ENCODE data around the gene CELF2.

CELF2 gene

DNA sequence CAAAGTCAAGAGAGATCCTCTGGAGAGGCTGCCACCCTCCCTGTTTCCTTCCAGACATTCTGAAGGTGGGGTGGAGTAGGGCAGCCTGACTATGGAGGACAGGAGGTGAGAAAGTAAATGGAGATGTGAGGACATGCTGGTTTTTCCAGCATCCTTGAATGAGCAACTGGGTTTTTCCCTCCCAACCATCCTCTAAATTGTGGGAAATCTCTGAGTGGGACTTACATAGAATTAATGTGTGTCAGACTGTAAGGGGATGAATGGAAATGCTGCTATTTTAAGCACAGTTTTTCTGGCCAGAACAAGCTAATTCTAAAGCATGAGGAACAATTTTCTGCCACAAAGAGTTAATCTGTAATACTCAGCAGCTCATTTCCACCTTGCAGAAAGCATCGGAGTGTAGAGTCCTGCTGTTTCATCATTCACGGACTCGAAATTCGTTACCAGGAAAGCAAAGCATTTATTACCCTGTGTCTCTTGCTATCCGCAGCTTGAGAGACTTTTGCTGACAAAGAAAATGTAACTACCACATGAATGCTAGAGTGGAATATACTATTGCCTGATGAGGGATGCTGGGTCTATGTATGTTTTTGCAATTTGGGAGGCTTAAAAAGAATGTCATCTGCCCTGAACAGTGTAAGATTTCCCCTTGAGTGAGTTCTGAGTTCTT lies 213.0 kb downstream of the CELF2 start:
- DNase-seq = no peak

DNA sequence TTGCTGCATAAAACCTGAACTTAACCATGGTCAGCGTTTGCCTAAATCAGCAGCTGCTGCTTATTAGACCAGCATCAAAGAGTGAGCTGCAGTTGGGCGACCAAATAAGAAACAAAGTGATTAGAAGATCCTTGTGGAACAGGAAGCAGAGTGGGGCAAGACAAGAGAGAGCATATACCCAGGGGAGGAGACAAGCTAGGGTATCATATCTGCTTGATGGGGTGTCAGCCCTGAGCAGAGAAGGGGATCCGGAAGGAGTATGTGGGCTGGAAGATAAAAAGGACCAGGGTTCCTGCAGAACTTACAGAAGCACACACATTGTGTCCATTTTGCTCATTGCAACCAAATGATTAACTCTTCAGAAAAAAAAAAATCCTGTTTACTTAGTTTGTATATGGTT lies 213.6 kb downstream of the CELF2 start:
- DNase-seq = no peak

DNA sequence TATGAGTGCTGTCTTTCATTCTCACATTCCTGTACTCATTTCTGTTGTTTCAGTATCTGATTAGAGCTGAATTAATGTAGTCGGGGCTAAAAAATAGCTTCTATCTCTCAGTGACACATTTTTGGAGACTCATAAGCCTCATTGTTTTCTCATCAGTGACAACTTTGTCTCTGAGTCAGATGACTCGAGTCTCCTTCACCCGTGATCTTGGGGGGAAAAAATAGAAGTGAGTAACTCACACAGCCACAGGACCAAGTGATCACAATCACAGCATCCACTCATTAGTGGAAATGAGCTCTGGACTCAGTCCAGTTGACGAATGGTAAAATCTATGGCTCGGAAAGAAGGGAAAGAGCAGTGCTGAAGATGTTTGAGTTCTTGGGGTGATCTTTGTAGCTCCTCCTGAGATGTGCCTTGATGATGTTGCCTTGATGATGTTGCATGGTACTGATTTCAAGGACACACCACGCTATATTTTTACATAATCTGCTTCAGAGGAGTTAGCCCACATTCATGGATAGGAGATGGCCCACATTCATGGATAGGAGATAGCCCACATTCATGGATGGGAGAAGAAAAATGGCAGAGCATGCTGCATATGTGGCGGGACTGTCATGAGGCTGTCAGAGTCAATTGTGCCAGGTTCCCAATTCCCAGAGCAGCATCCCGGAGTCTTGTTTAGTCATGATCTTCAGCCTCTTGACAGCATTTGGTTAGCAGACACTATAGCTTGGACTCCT lies 214.7 kb downstream of the CELF2 start:
- DNase-seq = no peak

DNA sequence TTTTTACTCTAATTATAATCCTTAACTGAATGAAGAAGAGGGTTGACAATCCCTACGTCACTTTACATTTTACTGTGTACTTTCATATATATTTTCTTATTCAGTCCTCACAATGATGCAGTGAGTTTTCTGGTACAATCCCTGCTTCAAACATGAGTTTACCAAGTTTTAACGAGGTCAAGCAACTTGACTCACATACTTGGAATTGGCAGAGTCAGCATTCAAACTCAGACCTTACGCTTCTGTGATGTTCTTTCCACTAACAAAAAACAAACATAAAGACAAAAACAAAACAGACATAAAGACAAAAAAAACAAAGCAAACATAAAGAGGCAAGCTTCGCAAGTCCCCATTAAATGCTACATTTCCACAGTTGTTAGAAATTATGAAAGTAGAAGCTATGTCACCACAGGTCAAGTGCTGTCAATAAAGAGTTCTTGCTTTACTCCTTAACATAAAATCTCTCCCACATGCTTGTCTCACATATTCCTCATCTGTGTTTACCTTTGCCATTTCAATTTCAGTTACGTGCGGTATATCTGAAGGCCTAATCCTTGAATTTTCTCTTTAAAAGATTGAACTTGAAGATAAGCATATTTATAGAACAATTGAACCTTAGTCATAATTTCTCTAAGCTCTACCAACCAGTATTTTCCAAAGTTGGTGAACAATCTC lies 217.3 kb downstream of the CELF2 start:
- DNase-seq = no peak

DNA sequence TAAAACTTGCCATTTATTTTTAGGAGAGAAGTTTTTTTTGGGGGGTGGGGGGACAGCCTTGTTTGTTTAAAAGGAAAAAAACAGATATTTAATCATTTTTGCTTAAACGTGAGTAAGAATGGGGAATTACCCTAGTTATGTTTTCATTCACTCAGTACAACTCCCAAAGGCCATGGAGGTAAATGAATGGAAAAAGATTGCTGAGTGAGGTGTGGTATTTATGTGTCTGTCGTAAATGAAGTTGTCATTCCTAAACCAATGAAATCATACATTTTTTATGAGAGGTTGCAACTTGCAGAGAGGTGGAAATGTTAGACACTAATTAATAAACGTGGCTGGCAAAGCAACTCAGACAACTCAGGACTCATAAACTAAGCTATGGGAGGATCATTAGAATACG lies 218.1 kb downstream of the CELF2 start:
- DNase-seq = no peak

DNA sequence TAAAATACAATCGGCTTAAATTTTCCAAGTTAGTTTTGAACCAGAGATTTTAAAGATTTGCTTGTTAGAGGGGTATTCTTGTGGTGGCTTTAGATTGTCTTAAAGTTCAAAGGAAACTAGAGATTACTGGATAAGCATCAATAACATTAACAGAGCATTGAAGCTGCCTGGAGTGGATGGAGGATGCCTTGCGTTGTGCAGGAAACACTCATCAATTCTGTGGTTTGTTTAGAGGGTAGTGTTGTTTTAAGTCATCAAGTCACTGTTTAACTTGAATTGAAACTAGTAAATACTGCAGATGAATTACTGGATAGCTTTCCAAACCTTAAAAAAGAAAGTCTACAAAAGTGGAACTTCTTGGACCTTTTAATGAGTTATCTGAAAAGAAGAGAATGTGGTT lies 218.6 kb downstream of the CELF2 start:
- no peak for DNase-seq

DNA sequence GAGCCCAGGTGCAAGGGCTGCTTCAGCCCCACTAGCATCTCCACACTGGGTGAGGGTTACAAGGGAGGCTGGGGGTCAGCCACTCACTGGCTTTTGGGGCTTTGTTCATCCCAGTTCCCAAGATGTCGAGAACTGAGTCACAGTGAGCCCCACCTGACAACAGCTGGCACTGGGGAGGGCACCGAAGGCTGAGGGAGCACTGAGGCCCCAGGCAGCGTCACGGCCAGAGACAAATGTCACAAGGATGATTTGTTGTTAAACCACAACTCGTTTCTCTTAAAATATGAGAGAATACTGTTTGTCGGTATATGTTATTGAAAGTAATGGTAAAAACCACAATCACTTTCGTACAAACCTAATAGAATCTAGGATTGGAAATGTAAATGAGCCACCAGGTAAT lies 219.9 kb downstream of the CELF2 start:
- no peak for DNase-seq

DNA sequence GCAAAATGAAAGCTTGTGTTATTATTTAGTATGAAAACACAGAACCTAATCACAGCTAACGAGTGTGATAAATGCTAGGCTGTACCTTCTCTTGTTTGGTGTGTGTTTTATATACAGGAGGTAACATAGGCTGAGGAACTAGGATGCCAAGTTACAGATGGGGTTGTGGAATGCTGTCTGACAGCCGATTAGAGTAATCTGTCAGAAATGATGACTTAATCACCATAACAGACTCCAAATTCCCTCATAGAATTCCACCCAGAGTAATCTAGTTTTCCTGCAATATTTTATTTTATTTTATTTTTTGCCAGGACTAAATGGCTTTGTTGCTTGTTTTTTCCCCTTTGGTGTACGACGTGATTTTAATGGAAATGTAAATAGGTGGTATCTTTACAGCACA lies 221.2 kb downstream of the CELF2 start:
- DNase-seq = no peak

DNA sequence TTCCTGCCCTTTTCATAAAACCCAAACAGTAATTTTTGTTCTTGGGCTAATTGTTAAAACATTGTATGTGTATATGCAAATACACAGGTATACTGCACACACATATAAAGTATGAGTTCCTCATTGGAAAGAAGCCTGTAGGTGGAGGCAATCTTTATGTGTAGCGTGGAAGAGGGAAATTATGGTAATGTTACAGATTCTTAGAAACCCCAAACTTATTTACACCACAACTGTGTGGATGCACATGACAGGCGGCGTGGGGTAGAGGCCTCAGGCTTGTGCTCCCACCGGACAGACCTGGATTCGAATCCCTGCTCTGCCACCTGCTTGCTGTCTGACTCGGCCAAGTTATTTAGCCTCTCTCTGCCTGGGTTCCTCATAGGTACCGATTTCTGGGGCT lies 223.0 kb downstream of the CELF2 start:
- no peak for DNase-seq

DNA sequence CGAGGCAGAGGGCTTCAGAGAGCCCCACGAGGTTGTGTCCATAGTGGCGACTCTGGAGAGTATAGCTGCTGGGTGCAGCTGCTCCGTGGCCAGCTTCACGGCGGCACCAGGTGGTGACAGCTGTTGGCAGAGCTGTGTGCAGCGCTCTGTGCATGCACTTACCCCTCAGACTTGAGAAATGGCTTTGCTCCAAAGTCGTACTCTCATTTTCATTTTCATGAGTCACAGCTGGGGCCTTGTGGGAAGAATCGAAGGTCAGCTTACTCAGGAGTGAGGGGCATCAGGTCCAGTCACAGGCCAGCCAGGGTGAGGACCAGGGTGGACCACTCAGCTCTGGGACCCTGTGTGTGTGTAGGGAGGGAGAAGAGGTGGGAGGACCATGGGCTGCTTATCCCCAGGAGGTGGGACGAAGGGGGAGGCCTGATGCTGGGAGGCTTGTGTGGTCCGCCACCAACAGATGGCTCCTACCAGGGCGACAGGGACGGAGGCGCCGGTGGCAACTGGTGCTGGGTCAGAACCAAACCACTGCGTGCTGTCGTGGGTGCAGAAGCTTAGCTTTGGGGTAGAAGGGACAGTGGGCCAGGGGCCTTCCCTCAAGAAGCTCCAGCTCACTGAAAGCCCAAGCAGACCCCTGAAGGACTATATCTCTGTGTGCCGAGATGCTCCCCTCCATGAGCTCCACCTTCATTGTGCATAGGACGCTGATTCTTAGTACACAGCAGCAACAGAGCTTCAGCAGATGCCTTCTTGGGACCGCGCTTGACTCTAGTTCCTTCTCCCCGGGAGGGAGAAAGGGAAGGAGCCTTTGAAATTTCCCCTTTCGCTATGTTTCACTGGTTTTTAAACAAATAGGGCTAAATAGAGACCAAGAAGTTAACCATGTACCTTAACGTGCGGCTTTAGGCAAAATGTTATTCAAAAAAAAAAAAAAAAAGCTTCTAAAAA lies 225.0 kb downstream of the CELF2 start:
- no peak for DNase-seq

DNA sequence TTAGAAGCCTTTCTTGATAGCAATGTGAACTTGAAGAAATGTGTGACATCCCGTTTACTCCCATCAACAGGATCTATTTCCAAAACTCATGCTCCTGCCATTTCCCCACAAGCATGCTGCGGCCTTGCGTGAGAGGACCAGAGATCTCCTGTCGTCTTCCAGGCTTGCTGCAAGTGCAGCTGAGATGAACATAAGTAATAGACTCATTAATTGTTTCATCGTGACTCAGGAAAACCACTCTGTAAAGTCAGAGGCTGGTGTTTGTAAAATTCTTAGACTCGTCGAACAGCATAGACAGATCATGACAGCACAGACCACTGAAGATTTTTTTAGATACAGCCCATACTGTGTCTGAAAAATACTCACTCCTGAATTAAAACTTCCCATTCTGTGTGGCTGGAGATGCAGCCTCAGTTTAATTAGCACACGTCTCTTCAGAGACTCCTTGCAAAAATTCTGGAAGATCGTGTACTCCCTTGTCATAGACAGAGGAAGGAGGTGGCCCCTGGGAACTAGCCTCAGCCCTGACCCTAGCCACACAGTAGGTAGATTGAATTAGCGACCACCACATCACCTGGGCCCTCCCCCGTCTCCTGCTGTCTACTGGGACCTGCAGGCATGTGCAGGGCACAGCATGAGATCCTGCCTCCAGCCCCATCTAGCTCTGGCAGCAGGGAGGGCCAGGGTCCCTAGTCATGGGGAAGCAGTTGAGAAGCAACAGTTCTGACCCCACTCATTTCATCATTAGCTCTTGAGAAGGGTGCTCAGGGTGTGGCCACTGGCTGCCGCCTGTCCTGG lies 226.0 kb downstream of the CELF2 start:
- DNase-seq = no peak

DNA sequence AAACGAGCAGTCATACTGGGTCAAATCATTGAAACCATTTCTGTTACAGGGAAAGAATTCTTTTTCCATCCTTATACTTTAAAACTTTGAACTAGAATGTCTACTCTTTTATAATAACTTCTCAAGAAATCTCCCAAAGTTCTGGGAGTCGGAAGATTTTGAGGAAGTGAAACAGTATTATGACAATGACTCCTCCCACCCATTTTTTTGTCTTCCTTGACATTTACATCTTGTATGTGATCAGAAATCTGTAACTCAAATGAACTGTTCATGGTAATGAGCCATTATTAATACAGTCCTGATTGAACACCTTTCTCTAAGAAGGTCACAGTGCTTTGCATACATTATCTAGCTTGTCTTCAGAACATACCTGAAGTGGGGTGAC lies 227.4 kb downstream of the CELF2 start:
- DNase-seq = no peak

DNA sequence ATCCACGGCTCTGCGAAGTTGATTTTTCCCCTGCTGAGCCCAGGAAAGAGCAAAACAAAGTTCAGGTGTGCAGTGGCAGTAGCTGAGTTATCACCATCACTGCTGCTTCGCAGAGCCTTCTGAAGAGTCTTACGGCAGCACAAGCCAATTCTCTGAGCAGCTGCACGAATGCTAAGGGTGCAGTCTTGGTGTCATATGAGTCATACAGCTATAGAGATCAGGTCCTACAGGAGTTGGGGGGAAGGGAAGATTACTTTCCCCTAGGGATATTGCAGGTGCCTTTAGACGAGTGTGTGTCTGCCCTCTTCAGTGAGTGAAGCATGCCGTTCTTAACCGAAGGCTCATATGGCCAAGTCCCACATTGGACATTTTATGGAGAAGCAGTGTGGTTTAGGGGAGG lies 227.8 kb downstream of the CELF2 start:
- DNase-seq = no peak

DNA sequence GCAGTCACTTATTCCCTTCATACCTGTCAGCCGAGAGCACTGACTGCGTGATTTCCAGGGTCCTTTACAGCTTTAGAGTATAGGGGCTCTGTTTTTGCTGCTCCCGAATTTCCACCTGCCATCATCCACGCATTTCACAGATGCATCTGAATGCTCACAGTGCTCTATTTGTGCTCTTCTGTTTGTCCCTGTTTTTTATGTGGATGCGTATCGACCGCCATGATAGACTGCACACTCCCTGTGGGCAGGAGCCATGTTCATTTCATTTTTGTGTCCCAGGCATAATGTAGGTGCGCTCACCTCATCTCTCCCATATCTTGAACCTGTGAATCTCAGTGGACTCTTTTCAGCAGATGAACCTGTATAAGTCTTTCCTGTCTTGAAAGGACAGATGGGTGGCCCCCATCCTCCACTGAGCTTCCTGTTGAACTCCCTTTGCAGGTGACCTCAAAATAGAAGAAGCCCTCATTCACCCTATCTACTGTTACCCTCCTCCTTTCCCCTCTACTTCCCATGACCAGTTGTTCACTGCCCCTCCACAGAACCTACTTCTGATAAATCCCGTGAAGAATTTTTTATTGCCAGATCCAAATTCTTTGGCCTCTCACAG lies 228.4 kb downstream of the CELF2 start:
- no peak for DNase-seq

DNA sequence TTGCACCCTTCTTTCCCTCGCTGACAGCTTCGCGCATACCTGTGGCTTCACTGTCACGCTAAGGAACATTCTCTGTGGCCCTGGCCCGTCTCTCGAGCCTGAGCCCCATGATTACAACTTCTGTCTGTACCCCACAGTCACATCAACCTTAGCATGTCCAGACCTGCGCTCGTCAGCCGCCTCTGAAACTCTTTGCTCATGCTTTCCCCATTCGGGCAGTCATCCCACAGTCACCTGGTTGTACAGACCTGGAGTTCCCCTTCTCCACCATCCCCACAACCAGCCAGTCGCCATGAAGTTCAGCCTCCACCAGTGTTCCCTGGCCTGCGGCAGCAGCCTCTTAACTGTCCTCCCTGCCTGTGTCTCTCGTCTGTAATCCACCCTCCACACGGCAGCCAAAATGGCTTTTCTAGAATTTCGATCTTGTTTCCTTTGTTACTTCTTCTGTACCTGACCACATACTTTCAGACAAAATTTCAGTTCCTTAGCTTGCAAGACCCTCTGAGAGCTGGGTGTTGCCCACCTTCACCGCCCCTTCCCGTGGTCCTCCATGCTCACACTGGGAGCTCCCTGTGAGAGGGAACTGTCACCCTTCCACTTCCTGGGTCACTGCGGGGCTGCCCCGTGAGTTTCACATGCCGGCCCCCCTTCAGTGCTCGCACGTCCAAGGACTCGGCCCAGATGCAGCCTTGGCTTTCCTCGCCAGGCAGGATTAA lies 229.2 kb downstream of the CELF2 start:
- DNase-seq = no peak

DNA sequence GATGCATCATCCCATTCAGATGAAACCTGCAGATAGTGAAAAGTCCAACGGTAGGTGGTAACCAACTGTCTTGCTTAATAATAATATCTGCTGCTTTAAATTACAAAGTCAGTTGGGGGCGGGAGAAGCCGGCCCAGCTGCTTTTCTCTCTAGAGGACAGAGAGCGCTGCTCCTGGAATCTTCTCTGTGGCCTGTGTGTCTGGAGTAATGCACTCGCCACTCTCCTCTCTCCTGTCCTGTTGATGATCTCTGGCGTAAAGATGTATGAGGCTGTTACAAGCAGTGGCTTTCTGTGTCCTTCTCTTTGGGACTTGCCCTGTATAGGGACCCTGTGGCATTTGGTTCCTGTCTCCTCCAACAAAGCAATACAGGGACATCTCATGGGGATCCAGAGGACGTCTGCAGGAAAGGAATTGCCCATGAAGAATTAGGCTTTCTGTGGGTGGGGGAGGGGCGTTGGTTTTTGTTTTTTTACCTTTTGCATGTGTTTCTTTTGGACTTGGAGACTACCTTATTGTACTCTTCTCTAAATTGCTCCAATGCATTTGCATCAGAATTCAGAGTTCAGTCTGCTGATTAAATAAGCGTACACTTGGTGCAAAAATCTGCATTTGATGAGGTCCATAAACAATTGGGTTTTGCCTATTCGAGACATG lies 231.6 kb downstream of the CELF2 start:
- no peak for DNase-seq

DNA sequence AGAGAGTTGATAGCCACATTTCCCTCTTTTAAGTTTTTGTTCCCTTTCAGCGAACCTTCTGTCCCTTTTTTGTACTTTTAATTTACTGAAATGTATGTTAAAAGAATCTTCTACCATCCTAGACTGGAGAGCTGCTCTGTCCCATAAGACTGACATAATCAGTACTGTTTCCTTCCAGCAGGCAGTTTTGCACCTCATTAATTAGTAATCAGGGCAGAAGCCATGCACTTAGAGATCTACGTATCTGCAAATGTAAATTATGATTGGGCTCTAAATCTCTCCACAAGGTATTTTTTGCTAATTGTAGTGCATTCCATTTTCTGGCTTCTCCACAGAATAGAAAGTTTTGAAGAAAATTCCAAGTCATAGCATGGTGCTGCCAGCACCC lies 232.1 kb downstream of the CELF2 start:
- DNase-seq = no peak

DNA sequence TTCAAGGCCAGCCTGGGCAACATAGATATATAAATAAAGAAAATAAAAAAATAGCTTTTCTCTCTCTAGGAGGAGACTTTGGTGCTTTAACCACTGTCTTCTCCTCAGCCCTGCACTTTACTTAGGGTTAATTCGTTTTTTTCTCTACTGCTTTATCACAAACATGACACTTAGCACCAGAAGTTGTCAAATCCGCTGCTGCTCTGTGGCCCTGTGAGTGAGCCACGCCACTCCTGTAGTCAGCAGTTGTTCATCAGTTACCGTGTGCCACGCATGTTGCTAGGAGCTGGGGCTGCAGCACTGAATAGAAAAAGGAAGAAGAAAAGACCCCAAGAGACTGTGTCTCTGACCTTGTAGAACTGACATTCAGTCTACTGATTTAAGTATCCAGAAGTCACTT lies 232.6 kb downstream of the CELF2 start:
- DNase-seq = no peak

DNA sequence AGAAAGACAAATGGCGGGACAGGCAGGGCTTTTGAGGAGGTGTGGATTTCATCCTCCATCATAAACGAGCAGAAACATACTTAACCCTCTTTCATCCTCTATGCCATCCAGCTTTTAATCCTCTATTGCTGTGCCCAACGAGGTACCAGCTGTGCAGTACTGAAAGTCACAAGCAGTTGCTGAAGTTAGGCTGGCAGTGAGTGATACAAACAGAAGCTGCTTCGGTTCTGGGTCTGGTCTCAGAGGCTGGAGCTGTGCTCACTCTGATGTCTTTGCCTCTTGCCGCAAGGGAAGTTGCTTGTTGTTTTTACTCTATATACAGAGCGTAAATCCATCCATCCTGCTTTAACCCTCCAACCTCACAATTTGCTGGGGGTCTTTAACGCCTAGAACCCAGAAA lies 235.2 kb downstream of the CELF2 start:
- DNase-seq = no peak

DNA sequence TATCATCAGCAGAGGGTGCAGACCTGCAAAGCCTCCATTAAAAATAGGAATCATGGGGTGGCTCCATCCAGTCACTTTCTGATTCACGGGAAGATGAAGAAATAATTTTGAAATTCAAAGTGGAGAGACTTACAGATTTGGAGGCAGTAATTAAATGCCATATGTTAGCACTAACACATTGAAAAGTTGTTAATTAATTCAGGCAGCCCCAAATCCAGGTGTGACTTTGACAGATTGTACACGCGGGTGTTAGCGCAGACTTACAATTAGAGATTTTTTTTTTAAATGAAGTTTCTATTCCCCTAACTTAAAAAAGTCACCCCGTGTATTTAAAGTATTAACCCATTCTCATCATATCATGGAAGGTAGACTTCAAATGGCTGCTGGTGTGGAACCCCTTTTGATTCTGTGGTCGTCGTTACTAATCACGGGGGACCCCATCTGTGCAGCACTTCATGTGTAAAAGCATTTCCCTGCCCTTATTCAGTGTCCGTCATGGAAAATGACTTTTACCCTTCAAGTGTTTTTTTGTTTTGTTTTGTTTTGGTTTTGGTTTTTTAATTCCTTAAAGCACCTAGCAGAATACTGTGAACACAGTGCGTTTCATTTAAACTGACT lies 235.8 kb downstream of the CELF2 start:
- no peak for DNase-seq

Data from stimulated activated CD4-positive, alpha-beta T cell treated with anti-CD3 and anti-CD28 coated beads, Interleukin-2, amount 100 ng/mL, for 48 hours (primary cell).